SU-DHL-6 (cell line): Measurements from ENCODE around the gene ZNF334.

Source experiments
- EZH2phosphoT487 ChIP-seq: fragments of 200-600 bp; sonication (generic), shearing (Covaris generic); conservative IDR thresholded peaks from 2 replicates; pipeline ENCODE4 v1.6.1; 2018; ENCODE audit warnings: mild to moderate bottlenecking, antibody characterized with exemption, low read length, moderate library complexity, mixed read lengths
- TF ChIP-seq, protein P1 (sequence below): fragments of 200-600 bp; sonication (generic); IDR thresholded peaks from one replicate; pipeline ENCODE4 v1.5.1; 2017; ENCODE audit warnings: antibody characterized with exemption, mild to moderate bottlenecking, low read length, moderate library complexity; ENCODE audit not compliant: insufficient read depth, poor library complexity, severe bottlenecking

DNA sequence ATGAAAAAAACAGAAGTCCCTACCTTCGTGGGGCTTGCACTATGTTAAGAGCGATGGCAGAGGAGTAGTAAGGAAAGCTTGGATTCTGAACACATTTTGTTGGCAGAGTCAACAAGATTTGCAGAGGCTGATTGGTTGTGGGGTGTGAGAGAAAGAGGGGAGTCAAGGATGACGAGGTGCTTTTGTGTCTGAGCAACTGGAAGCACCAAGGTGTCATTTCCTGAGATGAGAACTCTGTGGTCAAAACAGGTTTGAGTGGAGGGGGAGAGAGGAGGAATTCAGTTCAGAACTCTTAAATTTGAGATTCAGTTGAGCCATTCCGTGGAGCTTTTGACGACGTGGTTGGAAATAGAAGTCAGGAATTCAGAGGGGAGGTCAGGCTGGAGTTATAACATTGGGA is 33.6 kb upstream of the ZNF334 start:
- TF ChIP-seq, protein P1, sequence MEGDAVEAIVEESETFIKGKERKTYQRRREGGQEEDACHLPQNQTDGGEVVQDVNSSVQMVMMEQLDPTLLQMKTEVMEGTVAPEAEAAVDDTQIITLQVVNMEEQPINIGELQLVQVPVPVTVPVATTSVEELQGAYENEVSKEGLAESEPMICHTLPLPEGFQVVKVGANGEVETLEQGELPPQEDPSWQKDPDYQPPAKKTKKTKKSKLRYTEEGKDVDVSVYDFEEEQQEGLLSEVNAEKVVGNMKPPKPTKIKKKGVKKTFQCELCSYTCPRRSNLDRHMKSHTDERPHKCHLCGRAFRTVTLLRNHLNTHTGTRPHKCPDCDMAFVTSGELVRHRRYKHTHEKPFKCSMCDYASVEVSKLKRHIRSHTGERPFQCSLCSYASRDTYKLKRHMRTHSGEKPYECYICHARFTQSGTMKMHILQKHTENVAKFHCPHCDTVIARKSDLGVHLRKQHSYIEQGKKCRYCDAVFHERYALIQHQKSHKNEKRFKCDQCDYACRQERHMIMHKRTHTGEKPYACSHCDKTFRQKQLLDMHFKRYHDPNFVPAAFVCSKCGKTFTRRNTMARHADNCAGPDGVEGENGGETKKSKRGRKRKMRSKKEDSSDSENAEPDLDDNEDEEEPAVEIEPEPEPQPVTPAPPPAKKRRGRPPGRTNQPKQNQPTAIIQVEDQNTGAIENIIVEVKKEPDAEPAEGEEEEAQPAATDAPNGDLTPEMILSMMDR = no peak
- TF ChIP-seq EZH2phosphoT487 = no peak
